ENCODE data around the gene TLX3. TPM values are rescaled to one million over a fixed set of nuclear protein-coding genes. Genes with fewer than 3 reads are reported as not detected.

Gene TLX3
- total and polyA plus RNA-seq, 12 donors, result 0.17 TPM; not detected in 11

GRCh38 chr5:171340491-171340890 is 31.4 kb downstream of the TLX3 start:
- WGBS, 4 donors, result 67 to 77% (median 69%) methylated on average over 6 of the region's 6 CpGs
- H3K27me3 ChIP-seq, result peaks cover 12% of the 10 kb centered on the region

GRCh38 chr5:171342362-171343111 is 33.5 kb downstream of the TLX3 start:
- WGBS, 4 donors, result 39 to 52% (median 46%) methylated on average over 11 to 17 of the region's 17 CpGs
- Histone ChIP-seq H3K4me1 (replicated peaks in 1 of 2) (no peaks in the 10 kb centered on the region), H3K27me3 (peaks cover 3% of the 10 kb centered on the region), H3K36me3 (replicated peaks in 1 of 2) (no peaks in the 10 kb centered on the region), H3K9me3 (replicated peaks in 1 of 3) (no peaks in the 10 kb centered on the region), H3K27ac (no peak overlapping the region), H3K4me3 (no peak overlapping the region)
- peak; percentile 25 to 73 (median 47) for DNase-seq
- intact Hi-C loops (cut with DNase I), result loop anchor here in 1 of 2 donors (5.0 to 10.0 kb wide), 2 partner anchors 535 to 598 kb away; no protein-coding TSS in a partner anchor
- TF ChIP-seq CTCF (IDR thresholded peaks at IDR 0.05) (peak; percentile 47 to 67 (median 58)), POLR2A (IDR thresholded peaks at IDR 0.05) (no peak)

More at GRCh38 chr5:171340491-171340890, 31.4 kb downstream of the TLX3 start:
- TF ChIP-seq CTCF (IDR thresholded peaks at IDR 0.05), result no peak
- TF ChIP-seq POLR2A (IDR thresholded peaks at IDR 0.05), result no peak
- no peak overlapping the region for H3K4me3 ChIP-seq
- peaks cover 0 to 4% of the 10 kb centered on the region in 2 donors for H3K4me1 ChIP-seq (replicated peaks in 1 of 2)
- no peaks in the 10 kb centered on the region for H3K9me3 ChIP-seq (replicated peaks in 1 of 3)
- no peak overlapping the region for H3K27ac ChIP-seq
- no peaks in the 10 kb centered on the region for H3K36me3 ChIP-seq (replicated peaks in 1 of 2)
- intact Hi-C loops (cut with DNase I), result loop anchor here in 1 of 2 donors (5.0 to 10.0 kb wide), 2 partner anchors 533 to 596 kb away; no protein-coding TSS in a partner anchor
- no peak for DNase-seq

- TF ChIP-seq POLR2A (IDR thresholded peaks at IDR 0.05) (no peak), CTCF (IDR thresholded peaks at IDR 0.05) (no peak)
These were observed 36.0 kb downstream of the TLX3 start for GRCh38 chr5:171344936-171345608.

GRCh38 chr5:171351536-171352073 is 42.6 kb downstream of the TLX3 start:
- Histone ChIP-seq H3K9me3 (replicated peaks in 1 of 3) (no peaks in the 10 kb centered on the region), H3K27me3 (no peaks in the 10 kb centered on the region), H3K27ac (no peak overlapping the region), H3K4me1 (replicated peaks in 1 of 2) (no peaks in the 10 kb centered on the region), H3K36me3 (replicated peaks in 1 of 2) (no peaks in the 10 kb centered on the region), H3K4me3 (no peak overlapping the region)
- DNase-seq, result no peak
- WGBS, 4 donors, result 79 to 85% (median 81%) methylated on average over 7 of the region's 7 CpGs
- intact Hi-C loops (cut with DNase I), result no loop called here
- TF ChIP-seq POLR2A (IDR thresholded peaks at IDR 0.05) (no peak), CTCF (IDR thresholded peaks at IDR 0.05) (no peak)

More at GRCh38 chr5:171344936-171345608, 36.0 kb downstream of the TLX3 start:
- WGBS, 4 donors, result 91 to 94% (median 92%) methylated on average over 18 to 19 of the region's 19 CpGs
- DNase-seq, result no peak
- H3K4me3 ChIP-seq, result no peak overlapping the region
- intact Hi-C loops (cut with DNase I), result loop anchor here in 1 of 2 donors (5.0 to 10.0 kb wide), 2 partner anchors 538 to 600 kb away; no protein-coding TSS in a partner anchor
- H3K27me3 ChIP-seq, result no peaks in the 10 kb centered on the region
- H3K27ac ChIP-seq, result no peak overlapping the region
- no peaks in the 10 kb centered on the region for H3K9me3 ChIP-seq (replicated peaks in 1 of 3)
- H3K4me1 ChIP-seq (replicated peaks in 1 of 2), result no peaks in the 10 kb centered on the region
- no peaks in the 10 kb centered on the region for H3K36me3 ChIP-seq (replicated peaks in 1 of 2)

All from adrenal gland (tissue), 12 donors.